Sigmoid colon (tissue), 7 donors: ENCODE measurements around the gene GPC6. TPM values are rescaled to one million over a fixed set of nuclear protein-coding genes. Genes with fewer than 3 reads are reported as not detected.
"Not testable (repeated sequence)": the region's sequence is repeated elsewhere in the genome, so short reads cannot be mapped to it uniquely, and the experiment has no call there.

ENCODE experiments used
- DNase-seq: peaks from one replicate; pipeline ENCODE4 v3.0.0-alpha.2; 2019
- H3K27ac ChIP-seq, 4 donors: fragments of 200-600 bp; sonication (generic); one replicate each; pipeline ENCODE4 v1.5.1; 2016 to 2019; ENCODE audit warnings: mild to moderate bottlenecking in 1 of 4
- H3K27me3 ChIP-seq, 3 donors: fragments of 200-600 bp; sonication (generic); one replicate each; pipeline ENCODE4 v1.5.1; 2019; ENCODE audit warnings: mild to moderate bottlenecking in 1 of 3
- H3K36me3 ChIP-seq, 4 donors: fragments of 200-600 bp; sonication (generic); one replicate each; pipeline ENCODE4 v1.5.1; 2016 to 2019
- H3K4me1 ChIP-seq, 4 donors: fragments of 200-600 bp; sonication (generic); one replicate each; pipeline ENCODE4 v1.5.1; 2017 to 2019
- H3K4me3 ChIP-seq, 4 donors: fragments of 200-600 bp; sonication (generic); one replicate each; pipeline ENCODE4 v1.5.1; 2017 to 2019; ENCODE audit warnings: mild to moderate bottlenecking in 2 of 4, moderate library complexity in 1 of 4
- H3K9me3 ChIP-seq, 4 donors: fragments of 200-600 bp in 3 of 4; sonication (generic) in 3 of 4; one replicate each; pipeline versions ENCODE4 v1.5.1 to v1.6.1; 2013 to 2019
- CTCF ChIP-seq, 4 experiments: fragments of 450-650 bp in 3 of 4; fragments of 200-600 bp in 1 of 4; IDR thresholded peaks; one replicate each; pipeline ENCODE4 v1.5.1; 2016 to 2019; ENCODE audit warnings: antibody characterized with exemption in 4 of 4, mild to moderate bottlenecking in 3 of 4, moderate library complexity in 2 of 4
- EP300 ChIP-seq, 4 donors: sonication (generic); formaldehyde crosslinking; IDR thresholded peaks; one replicate each; pipeline ENCODE4 v1.6.1; 2017; ENCODE audit warnings: antibody characterized with exemption in 4 of 4
- POLR2A ChIP-seq, 2 donors: fragments of 450-650 bp; IDR thresholded peaks; one replicate each; pipeline ENCODE4 v1.6.1; 2016; ENCODE audit warnings: antibody characterized with exemption in 2 of 2, mild to moderate bottlenecking in 2 of 2, moderate library complexity in 2 of 2
- POLR2AphosphoS5 ChIP-seq, 4 donors: sonication (generic); formaldehyde crosslinking; IDR thresholded peaks; one replicate each; pipeline ENCODE4 v1.6.1; 2017; ENCODE audit warnings: antibody characterized with exemption in 4 of 4
- WGBS, 2 donors: extraction: QIAGEN DNeasy Blood & Tissue Kit; methylation state at CpG; one replicate each; pipeline ENCODE4 v1.1.7; 2013; 5-methylcytosine and 5-hydroxymethylcytosine counted together
- intact Hi-C: fragments of 100-400 bp; cut with DNase I; formaldehyde crosslinking; loops from one replicate; pipeline ENCODE4 v1.15.1; 2023
- polyA plus RNA-seq, 3 donors: library from polyadenylated mRNA; stranded (reverse); fragments of 200-250 nt; gene quantifications; one replicate each; pipeline ENCODE4 v1.2.3, GENCODE V29; 2013
- total RNA-seq, 4 donors: library from RNA; depleted of rRNA; stranded (reverse); fragments of >200 nt; gene quantifications; one replicate each; pipeline ENCODE4 v1.1.0, GENCODE V29; 2016
- donor health status: healthy with polysubstance abuse.
- donor health status: Bipolar disorder and iron deficiency.
- donor health status: healthy.

Gene GPC6
- total and polyA plus RNA-seq, 7 donors: 0.23 to 27.5 (median 14.4) TPM

- WGBS, 2 donors: 68 to 71% methylated on average over 5 of the region's 5 CpGs
- no peak for DNase-seq
- Histone ChIP-seq H3K27ac (no peak overlapping the region), H3K4me3 (no peak overlapping the region), H3K4me1 (peaks cover 0 to 5% (median 0%) of the 10 kb centered on the region in 4 donors), H3K36me3 (no peaks in the 10 kb centered on the region), H3K27me3 (no peaks in the 10 kb centered on the region), H3K9me3 (no peaks in the 10 kb centered on the region)
- intact Hi-C loops: no loop called here
- TF ChIP-seq POLR2A (IDR thresholded peaks at IDR 0.05) (no peak), CTCF (IDR thresholded peaks at IDR 0.05) (no peak)
Observed at GRCh38 chr13:93473441-93474270, 247.0 kb downstream of the GPC6 start.

GRCh38 chr13:93476175-93476574 is 249.6 kb downstream of the GPC6 start:
- TF ChIP-seq CTCF (IDR thresholded peaks at IDR 0.05) (no peak), POLR2AphosphoS5 (IDR thresholded peaks at IDR 0.05) (no peak), EP300 (IDR thresholded peaks at IDR 0.05) (no peak), POLR2A (IDR thresholded peaks at IDR 0.05) (no peak)
- 61 to 75% methylated on average over 8 of the region's 8 CpGs for WGBS, 2 donors
- no peak for DNase-seq
- Histone ChIP-seq H3K36me3 (no peaks in the 10 kb centered on the region), H3K9me3 (no peaks in the 10 kb centered on the region), H3K4me1 (peaks cover 0 to 5% (median 0%) of the 10 kb centered on the region in 4 donors), H3K4me3 (no peak overlapping the region), H3K27ac (no peak overlapping the region), H3K27me3 (no peaks in the 10 kb centered on the region)
- intact Hi-C loops: no loop called here

- TF ChIP-seq POLR2A (IDR thresholded peaks at IDR 0.05) (no peak), CTCF (IDR thresholded peaks at IDR 0.05) (no peak), EP300 (IDR thresholded peaks at IDR 0.05) (no peak)
- intact Hi-C loops: no loop called here
- Histone ChIP-seq H3K4me3 (no peak overlapping the region), H3K27ac (no peak overlapping the region), H3K9me3 (no peaks in the 10 kb centered on the region), H3K4me1 (peaks cover 0 to 5% (median 0%) of the 10 kb centered on the region in 4 donors), H3K27me3 (no peaks in the 10 kb centered on the region), H3K36me3 (no peaks in the 10 kb centered on the region)
- no peak for DNase-seq
Observed at GRCh38 chr13:93477238-93477637, 250.6 kb downstream of the GPC6 start.

- Histone ChIP-seq H3K9me3 (no peaks in the 10 kb centered on the region), H3K4me3 (no peak overlapping the region)
Observed at GRCh38 chr13:93480553-93481106, 254.0 kb downstream of the GPC6 start.

GRCh38 chr13:93496117-93496516 is 269.5 kb downstream of the GPC6 start:
- H3K27ac ChIP-seq, DNase-seq, H3K4me1 ChIP-seq, H3K9me3 ChIP-seq, intact Hi-C loops, H3K27me3 ChIP-seq, H3K4me3 ChIP-seq, H3K36me3 ChIP-seq: not testable (repeated sequence)
- whole genome bisulfite sequencing, 2 donors: 77 to 83% methylated on average over 21 of the region's 21 CpGs

More at GRCh38 chr13:93480553-93481106, 254.0 kb downstream of the GPC6 start:
- intact Hi-C loops: no loop called here
- no peaks in the 10 kb centered on the region for H3K27me3 ChIP-seq
- WGBS, 2 donors: 81 to 90% methylated on average over 4 of the region's 4 CpGs
- peaks cover 0 to 5% (median 0%) of the 10 kb centered on the region in 4 donors for H3K4me1 ChIP-seq
- no peak for TF ChIP-seq EP300 (IDR thresholded peaks at IDR 0.05)
- no peak for TF ChIP-seq POLR2A (IDR thresholded peaks at IDR 0.05)
- no peak for TF ChIP-seq POLR2AphosphoS5 (IDR thresholded peaks at IDR 0.05)
- TF ChIP-seq CTCF (IDR thresholded peaks at IDR 0.05): no peak
- no peak overlapping the region for H3K27ac ChIP-seq
- H3K36me3 ChIP-seq: no peaks in the 10 kb centered on the region
- no peak for DNase-seq
